Transverse colon (tissue), 4 donors: Measurements from ENCODE around the gene NR5A2.

Experiments used
- POLR2A ChIP-seq: fragments of 450-650 bp; IDR thresholded peaks from one replicate; pipeline ENCODE4 v1.6.1; 2016; ENCODE audit warnings: antibody characterized with exemption, mild to moderate bottlenecking, moderate library complexity
- POLR2AphosphoS5 ChIP-seq, 3 donors: sonication (generic); formaldehyde crosslinking; IDR thresholded peaks; one replicate each; pipeline ENCODE4 v1.6.1; 2016; ENCODE audit warnings: antibody characterized with exemption in 3 of 3
- TF ChIP-seq, protein P1 (sequence below), 5 experiments: fragments of 200-600 bp in 3 of 5; fragments of 450-650 bp in 2 of 5; sonication (generic) in 3 of 5; IDR thresholded peaks; 1 replicate in 2 of 5; 2 replicates in 3 of 5; pipeline ENCODE4 v1.5.1; 2016 to 2017; ENCODE audit warnings: antibody characterized with exemption in 5 of 5, inconsistent platforms in 3 of 5, mild to moderate bottlenecking in 2 of 5, moderate library complexity in 1 of 5

DNA sequence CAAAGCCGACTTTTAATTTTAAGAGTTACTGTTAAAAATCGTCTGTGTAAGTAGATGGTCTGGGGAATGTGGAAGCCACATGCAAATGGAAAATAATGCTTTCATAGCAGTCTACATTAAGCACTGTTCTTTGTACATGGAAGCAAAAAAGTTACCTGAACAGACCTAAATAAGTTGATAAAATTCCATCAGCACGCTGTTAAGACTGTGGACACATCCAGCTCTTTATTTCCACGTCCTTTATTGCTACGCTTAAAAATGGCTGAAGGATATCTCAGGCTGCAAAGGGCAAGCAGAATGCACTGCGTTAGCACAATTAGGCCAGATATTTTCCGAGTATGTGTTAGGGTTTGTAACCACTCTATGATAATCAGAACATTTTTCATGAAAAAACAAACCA, 22.3 kb downstream of the NR5A2 start:
- no peak for TF ChIP-seq POLR2A
- no peak for TF ChIP-seq POLR2AphosphoS5 (IDR thresholded peaks at IDR 0.05)
- TF ChIP-seq, protein P1, sequence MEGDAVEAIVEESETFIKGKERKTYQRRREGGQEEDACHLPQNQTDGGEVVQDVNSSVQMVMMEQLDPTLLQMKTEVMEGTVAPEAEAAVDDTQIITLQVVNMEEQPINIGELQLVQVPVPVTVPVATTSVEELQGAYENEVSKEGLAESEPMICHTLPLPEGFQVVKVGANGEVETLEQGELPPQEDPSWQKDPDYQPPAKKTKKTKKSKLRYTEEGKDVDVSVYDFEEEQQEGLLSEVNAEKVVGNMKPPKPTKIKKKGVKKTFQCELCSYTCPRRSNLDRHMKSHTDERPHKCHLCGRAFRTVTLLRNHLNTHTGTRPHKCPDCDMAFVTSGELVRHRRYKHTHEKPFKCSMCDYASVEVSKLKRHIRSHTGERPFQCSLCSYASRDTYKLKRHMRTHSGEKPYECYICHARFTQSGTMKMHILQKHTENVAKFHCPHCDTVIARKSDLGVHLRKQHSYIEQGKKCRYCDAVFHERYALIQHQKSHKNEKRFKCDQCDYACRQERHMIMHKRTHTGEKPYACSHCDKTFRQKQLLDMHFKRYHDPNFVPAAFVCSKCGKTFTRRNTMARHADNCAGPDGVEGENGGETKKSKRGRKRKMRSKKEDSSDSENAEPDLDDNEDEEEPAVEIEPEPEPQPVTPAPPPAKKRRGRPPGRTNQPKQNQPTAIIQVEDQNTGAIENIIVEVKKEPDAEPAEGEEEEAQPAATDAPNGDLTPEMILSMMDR (IDR thresholded peaks at IDR 0.05): no peak
